ENCODE measurements around the gene CHD9NB. TPM values are rescaled to one million over a fixed set of nuclear protein-coding genes. Genes with fewer than 3 reads are reported as not detected.

The CHD9NB gene
- total RNA-seq, 1 experiment from 2014 or later = 6.4 TPM

DNA sequence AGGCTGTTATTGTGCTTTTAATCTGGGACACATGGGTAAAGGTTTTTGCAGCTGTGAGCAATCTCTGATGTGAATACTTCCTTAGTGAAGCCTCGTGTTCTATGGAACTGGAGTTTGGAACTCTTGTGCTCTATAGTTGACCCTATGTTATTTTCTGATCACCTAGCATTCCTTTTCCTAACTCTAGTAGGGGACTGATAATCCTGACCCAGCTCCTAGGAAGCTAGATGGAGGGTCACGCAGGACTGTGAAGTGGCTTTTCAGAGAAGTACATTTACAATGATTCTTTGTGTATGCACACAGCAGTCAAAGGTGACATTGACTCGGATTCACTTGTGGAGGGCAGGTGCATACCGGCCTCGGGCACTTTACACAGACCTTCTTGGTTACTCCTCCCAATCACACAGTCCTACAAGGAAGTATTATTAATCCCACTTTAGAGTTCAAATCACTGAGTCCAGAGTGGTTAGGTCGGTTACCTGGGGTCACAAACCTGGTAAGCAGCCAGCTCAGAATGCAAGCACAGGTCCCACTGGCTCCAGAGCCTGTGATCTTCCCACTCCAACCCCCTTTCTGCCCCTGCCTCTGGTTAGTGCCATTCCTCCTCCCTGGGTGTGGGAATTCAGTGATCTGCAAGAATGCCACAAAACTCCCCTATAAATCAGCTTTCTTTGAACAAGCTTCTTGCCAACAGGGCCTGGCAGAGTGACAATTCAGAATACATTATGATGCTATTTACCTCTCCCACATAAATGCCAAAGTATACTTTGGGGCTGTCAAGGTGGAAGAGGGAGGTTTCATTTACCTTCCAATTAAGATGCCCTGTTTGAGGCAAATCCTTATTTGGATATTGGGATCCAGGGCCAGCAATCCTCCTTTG lies 7.1 kb downstream of the CHD9NB start:
- H3K9me3 Mint-ChIP-seq (ENCODE audit: low read depth, unreplicated experiment) = peaks cover 3% of the 10 kb centered on the region
- peak overlapping the region; percentile 2 for H3K27ac Mint-ChIP-seq (ENCODE audit: unreplicated experiment)
- no TSS peak for BruUV-seq (replicated peaks)
- H3K4me1 Mint-ChIP-seq (ENCODE audit: low read depth, unreplicated experiment) = peaks cover 56% of the 10 kb centered on the region
- TF ChIP-seq, protein P1, sequence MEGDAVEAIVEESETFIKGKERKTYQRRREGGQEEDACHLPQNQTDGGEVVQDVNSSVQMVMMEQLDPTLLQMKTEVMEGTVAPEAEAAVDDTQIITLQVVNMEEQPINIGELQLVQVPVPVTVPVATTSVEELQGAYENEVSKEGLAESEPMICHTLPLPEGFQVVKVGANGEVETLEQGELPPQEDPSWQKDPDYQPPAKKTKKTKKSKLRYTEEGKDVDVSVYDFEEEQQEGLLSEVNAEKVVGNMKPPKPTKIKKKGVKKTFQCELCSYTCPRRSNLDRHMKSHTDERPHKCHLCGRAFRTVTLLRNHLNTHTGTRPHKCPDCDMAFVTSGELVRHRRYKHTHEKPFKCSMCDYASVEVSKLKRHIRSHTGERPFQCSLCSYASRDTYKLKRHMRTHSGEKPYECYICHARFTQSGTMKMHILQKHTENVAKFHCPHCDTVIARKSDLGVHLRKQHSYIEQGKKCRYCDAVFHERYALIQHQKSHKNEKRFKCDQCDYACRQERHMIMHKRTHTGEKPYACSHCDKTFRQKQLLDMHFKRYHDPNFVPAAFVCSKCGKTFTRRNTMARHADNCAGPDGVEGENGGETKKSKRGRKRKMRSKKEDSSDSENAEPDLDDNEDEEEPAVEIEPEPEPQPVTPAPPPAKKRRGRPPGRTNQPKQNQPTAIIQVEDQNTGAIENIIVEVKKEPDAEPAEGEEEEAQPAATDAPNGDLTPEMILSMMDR (IDR thresholded peaks at IDR 0.05; ENCODE audit: unreplicated experiment) = no peak
- no peak overlapping the region for H3K4me3 Mint-ChIP-seq (ENCODE audit: low read depth, unreplicated experiment)
- intact Hi-C loops (cut with micrococcal nuclease; ENCODE audit: unreplicated experiment) = no loop called here
- peaks cover 10% of the 10 kb centered on the region for H3K36me3 Mint-ChIP-seq (ENCODE audit: insufficient read depth, unreplicated experiment)
- DNase-seq = peak; percentile 14
- H3K27me3 Mint-ChIP-seq (ENCODE audit: unreplicated experiment) = no peaks in the 10 kb centered on the region
- CTCF ChIA-PET = interaction anchor here (1.1 kb wide), 1 partner anchor 54 kb away, joined by 3 read pairs; no protein-coding TSS in a partner anchor

DNA sequence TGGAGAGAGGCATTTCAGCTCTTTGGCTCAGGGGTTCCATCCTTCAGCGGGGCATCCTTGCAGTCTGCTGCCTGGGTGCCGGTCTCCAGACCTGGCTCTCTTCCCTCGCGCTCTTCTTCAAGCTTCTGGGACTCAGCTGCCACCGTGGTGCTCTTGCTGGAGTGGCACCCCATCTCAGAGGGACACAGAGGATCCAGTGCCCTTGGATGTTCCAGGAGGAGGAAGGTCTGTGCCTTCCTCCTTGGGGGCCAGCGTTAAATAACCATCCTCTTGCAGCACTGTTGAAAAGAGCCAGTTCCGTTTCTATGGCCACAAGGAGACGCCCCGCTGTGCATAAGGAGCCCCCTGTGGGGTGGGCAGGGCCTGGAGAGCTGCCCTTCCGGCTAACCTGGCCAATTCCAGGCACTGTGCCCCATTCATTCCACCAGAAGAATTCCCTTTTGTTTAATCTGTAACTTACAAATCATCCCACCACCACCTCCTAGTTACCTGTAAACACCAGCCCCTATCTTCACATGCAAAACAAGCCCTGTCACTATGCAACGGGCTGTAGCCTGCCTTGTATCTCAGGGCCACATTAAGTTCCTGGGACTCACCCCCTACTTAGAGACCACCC lies 8.6 kb downstream of the CHD9NB start:
- TF ChIP-seq, protein P1 (IDR thresholded peaks at IDR 0.05; ENCODE audit: unreplicated experiment) = peak; percentile 15
- intact Hi-C loops (cut with micrococcal nuclease; ENCODE audit: unreplicated experiment) = no loop called here
- Mint-ChIP-seq H3K9me3 (ENCODE audit: low read depth, unreplicated experiment) (peaks cover 4% of the 10 kb centered on the region), H3K27me3 (ENCODE audit: unreplicated experiment) (no peaks in the 10 kb centered on the region), H3K4me3 (ENCODE audit: low read depth, unreplicated experiment) (peak overlapping the region; percentile 69), H3K4me1 (ENCODE audit: low read depth, unreplicated experiment) (peaks cover 60% of the 10 kb centered on the region), H3K36me3 (ENCODE audit: insufficient read depth, unreplicated experiment) (peaks cover 10% of the 10 kb centered on the region), H3K27ac (ENCODE audit: unreplicated experiment) (peak overlapping the region; percentile 2)
- peak; percentile 82 for DNase-seq
- no TSS peak for BruUV-seq (replicated peaks)
- CTCF ChIA-PET = interaction anchor here (0.7 to 2.2 kb wide), 4 partner anchors 11 to 239 kb away, joined by 3 to 9 read pairs (median 4); partner anchors contain the start of gene CHD9

DNA sequence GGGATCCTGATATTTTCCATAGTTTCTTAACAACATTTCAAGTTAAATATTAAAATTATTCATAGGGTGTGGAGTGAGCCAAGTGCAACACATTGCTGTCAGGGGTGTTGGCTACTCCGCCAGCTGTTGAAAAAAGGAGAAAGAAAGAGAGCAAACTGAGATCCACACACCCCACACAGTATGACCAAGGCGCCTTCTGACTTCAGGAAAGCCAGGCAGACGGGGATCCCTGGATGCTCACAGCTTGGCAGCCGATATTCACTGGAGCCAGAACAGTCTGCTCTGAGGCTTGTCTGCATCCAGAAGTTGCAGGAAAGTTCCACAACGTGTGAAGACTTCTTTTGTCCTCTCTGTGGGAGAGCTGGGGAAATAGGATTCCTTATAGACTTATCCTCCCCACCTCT lies 9.3 kb downstream of the CHD9NB start:
- peaks cover 4% of the 10 kb centered on the region for H3K9me3 Mint-ChIP-seq (ENCODE audit: low read depth, unreplicated experiment)
- intact Hi-C loops (cut with micrococcal nuclease; ENCODE audit: unreplicated experiment) = no loop called here
- BruUV-seq (replicated peaks) = no TSS peak
- TF ChIP-seq, protein P1 (IDR thresholded peaks at IDR 0.05; ENCODE audit: unreplicated experiment) = no peak
- CTCF ChIA-PET = interaction anchor here (0.7 to 2.2 kb wide), 4 partner anchors 11 to 929 kb away, joined by 3 to 9 read pairs (median 3); partner anchors contain the start of gene CHD9
- H3K36me3 Mint-ChIP-seq (ENCODE audit: insufficient read depth, unreplicated experiment) = peaks cover 10% of the 10 kb centered on the region
- H3K27ac Mint-ChIP-seq (ENCODE audit: unreplicated experiment) = peak overlapping the region; percentile 2
- no peaks in the 10 kb centered on the region for H3K27me3 Mint-ChIP-seq (ENCODE audit: unreplicated experiment)
- DNase-seq = no peak
- H3K4me3 Mint-ChIP-seq (ENCODE audit: low read depth, unreplicated experiment) = peak overlapping the region; percentile 69
- H3K4me1 Mint-ChIP-seq (ENCODE audit: low read depth, unreplicated experiment) = peaks cover 56% of the 10 kb centered on the region

DNA sequence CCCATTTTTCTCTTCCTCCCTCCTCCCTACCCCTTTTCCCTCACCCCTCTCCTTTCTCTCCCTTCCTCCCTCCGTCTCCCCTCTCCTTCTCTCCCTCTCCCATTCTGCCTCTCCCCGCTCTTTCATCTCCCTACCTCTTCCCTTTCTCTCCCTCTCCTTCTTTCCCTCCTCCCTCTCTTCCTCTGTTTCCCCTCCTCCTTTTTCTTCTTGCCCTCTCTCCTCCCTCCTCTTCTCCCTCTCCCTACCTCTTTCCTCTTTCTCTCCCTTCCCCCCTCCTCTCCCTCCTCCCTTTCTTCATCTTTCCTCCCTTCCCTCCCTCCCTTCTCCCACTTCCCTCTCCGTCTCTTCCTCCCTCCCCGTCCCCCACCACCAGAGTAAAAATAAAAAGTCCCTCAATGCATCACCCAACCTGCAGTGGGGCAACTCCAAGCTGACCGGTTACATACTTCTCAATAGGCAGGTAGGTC lies 10.4 kb downstream of the CHD9NB start:
- no peak overlapping the region for H3K27ac Mint-ChIP-seq (ENCODE audit: unreplicated experiment)
- no peak overlapping the region for H3K4me3 Mint-ChIP-seq (ENCODE audit: low read depth, unreplicated experiment)
- CTCF ChIA-PET = interaction anchor here (1.0 kb wide), 1 partner anchor 928 kb away, joined by 3 read pairs; no protein-coding TSS in a partner anchor
- H3K4me1 Mint-ChIP-seq (ENCODE audit: low read depth, unreplicated experiment) = peaks cover 51% of the 10 kb centered on the region
- intact Hi-C loops (cut with micrococcal nuclease; ENCODE audit: unreplicated experiment) = no loop called here
- peaks cover 10% of the 10 kb centered on the region for H3K36me3 Mint-ChIP-seq (ENCODE audit: insufficient read depth, unreplicated experiment)
- H3K9me3 Mint-ChIP-seq (ENCODE audit: low read depth, unreplicated experiment) = peaks cover 4% of the 10 kb centered on the region
- no TSS peak for BruUV-seq (replicated peaks)
- no peak for DNase-seq
- TF ChIP-seq, protein P1 (IDR thresholded peaks at IDR 0.05; ENCODE audit: unreplicated experiment) = no peak
- no peaks in the 10 kb centered on the region for H3K27me3 Mint-ChIP-seq (ENCODE audit: unreplicated experiment)

Measured in Calu3 (cell line).